Measurements from ENCODE around the gene ATP1A3.
"Not testable (repeated sequence)": the region's sequence is repeated elsewhere in the genome, so short reads cannot be mapped to it uniquely, and the experiment has no call there.

ATP1A3 gene

GRCh38 chr19:42010245-42011126 lies 16.5 kb upstream of the ATP1A3 start:
- no peak for DNase-seq (ENCODE audit: low read depth)

GRCh38 chr19:42006569-42006968 lies 12.5 kb upstream of the ATP1A3 start:
- DNase-seq (ENCODE audit: low read depth) = no peak

- no peak for DNase-seq (ENCODE audit: low read depth)
These were observed 11.5 kb upstream of the ATP1A3 start for GRCh38 chr19:42005504-42005903.

- no peak for DNase-seq (ENCODE audit: low read depth)
These were observed 9.7 kb upstream of the ATP1A3 start for GRCh38 chr19:42003506-42004294.

GRCh38 chr19:41999878-42000208 lies 5.8 kb upstream of the ATP1A3 start:
- no peak for DNase-seq (ENCODE audit: low read depth)

GRCh38 chr19:41999071-41999877 lies 5.2 kb upstream of the ATP1A3 start:
- no peak for DNase-seq (ENCODE audit: low read depth)

GRCh38 chr19:41998246-41999020 lies 4.4 kb upstream of the ATP1A3 start:
- no peak for DNase-seq (ENCODE audit: low read depth)

- no peak for DNase-seq (ENCODE audit: low read depth)
These were observed 3.8 kb upstream of the ATP1A3 start for GRCh38 chr19:41997851-41998229.

- no peak for DNase-seq (ENCODE audit: low read depth)
These were observed 3.3 kb upstream of the ATP1A3 start for GRCh38 chr19:41997121-41997850.

GRCh38 chr19:41995959-41996797 lies 2.1 kb upstream of the ATP1A3 start:
- no peak for DNase-seq (ENCODE audit: low read depth)

- no peak for DNase-seq (ENCODE audit: low read depth)
These were observed 1.2 kb upstream of the ATP1A3 start for GRCh38 chr19:41994994-41995958.

- DNase-seq (ENCODE audit: low read depth) = no peak
These were observed 516 bp upstream of the ATP1A3 start for GRCh38 chr19:41994521-41994971.

- DNase-seq (ENCODE audit: low read depth) = not testable (repeated sequence)
These were observed 2.0 kb downstream of the ATP1A3 start for GRCh38 chr19:41991925-41992569.

GRCh38 chr19:41991025-41991424 lies 3.0 kb downstream of the ATP1A3 start:
- DNase-seq (ENCODE audit: low read depth) = no peak

- DNase-seq (ENCODE audit: low read depth) = no peak
These were observed 3.4 kb downstream of the ATP1A3 start for GRCh38 chr19:41990615-41991014.

GRCh38 chr19:41990028-41990427 lies 4.0 kb downstream of the ATP1A3 start:
- no peak for DNase-seq (ENCODE audit: low read depth)

GRCh38 chr19:41988947-41989346 lies 5.1 kb downstream of the ATP1A3 start:
- no peak for DNase-seq (ENCODE audit: low read depth)

Data from T follicular helper cell (primary cell).